Loucy (cell line): Measurements from ENCODE around the gene ING5.

Source experiments
- CTCF ChIP-seq: fragments of 200-600 bp; sonication (generic); conservative IDR thresholded peaks from 2 replicates; pipeline ENCODE4 v1.5.1; 2014; ENCODE audit warnings: mild to moderate bottlenecking, antibody characterized with exemption, low read length
- EZH2phosphoT487 ChIP-seq: fragments of 200-600 bp; IDR thresholded peaks from 2 replicates; pipeline ENCODE4 v1.6.1; 2018; ENCODE audit warnings: antibody characterized with exemption, mild to moderate bottlenecking, moderate library complexity, borderline replicate concordance

- TF ChIP-seq EZH2phosphoT487 (no peak), CTCF (no peak)
Measured at GRCh38 chr2:241652142-241652541, 49.7 kb upstream of the ING5 start.
